Astrocyte (in vitro differentiated cells and primary cell): ENCODE measurements around the gene PKNOX2. TPM values are rescaled to one million over a fixed set of nuclear protein-coding genes. Genes with fewer than 3 reads are reported as not detected.

Experiments used
- DNase-seq: peaks from one replicate; pipeline ENCODE4 v3.0.0-alpha.2; 2010; ENCODE audit warnings: low read depth
- FAIRE-seq: peaks from 2 replicates; lab custom pipeline; 2011; peaks lifted over from hg19 to GRCh38; lab: Jason Lieb, UNC
- H2AFZ ChIP-seq: 2 replicates; pipeline ENCODE4 v1.6.0; 2012; ENCODE audit warnings: low read depth, low read length, inconsistent platforms
- H3K27ac ChIP-seq: 2 replicates; pipeline ENCODE4 v1.5.1; 2011; ENCODE audit warnings: low read depth, low read length, inconsistent platforms
- H3K27me3 ChIP-seq: 2 replicates; pipeline ENCODE4 v1.6.0; 2011; ENCODE audit warnings: low read length, inconsistent platforms; ENCODE audit not compliant: insufficient read depth
- H3K36me3 ChIP-seq: 2 replicates; pipeline ENCODE4 v1.5.1; 2011; ENCODE audit warnings: low read length, inconsistent platforms; ENCODE audit not compliant: insufficient read depth
- H3K4me1 ChIP-seq: 2 replicates; pipeline ENCODE4 v1.5.1; 2011; ENCODE audit warnings: low read length, inconsistent platforms; ENCODE audit not compliant: insufficient read depth
- H3K4me2 ChIP-seq: 2 replicates; pipeline ENCODE4 v1.6.0; 2012; ENCODE audit warnings: low read length, inconsistent platforms
- H3K4me3 ChIP-seq: 2 replicates; pipeline ENCODE4 v1.5.1; 2011; ENCODE audit warnings: low read depth, mild to moderate bottlenecking, low read length, inconsistent platforms; ENCODE audit not compliant: insufficient read depth
- H3K79me2 ChIP-seq: 2 replicates; pipeline ENCODE4 v1.6.0; 2012; ENCODE audit warnings: mild to moderate bottlenecking, low read length, inconsistent platforms; ENCODE audit not compliant: insufficient read depth
- H3K9ac ChIP-seq: 2 replicates; pipeline ENCODE4 v1.6.0; 2012; ENCODE audit warnings: mild to moderate bottlenecking, low read length, inconsistent platforms
- H3K9me3 ChIP-seq: 2 replicates; pipeline ENCODE4 v1.5.1; 2012; ENCODE audit warnings: low read depth, mild to moderate bottlenecking, low read length, inconsistent platforms; ENCODE audit not compliant: insufficient read depth
- H4K20me1 ChIP-seq: 2 replicates; pipeline ENCODE4 v1.6.0; 2012; ENCODE audit warnings: low read length, inconsistent platforms; ENCODE audit not compliant: insufficient read depth
- H3K27ac Mint-ChIP-seq: one replicate; pipeline ENCODE4 v1.8.0; 2021; ENCODE audit warnings: mild to moderate bottlenecking, mixed read lengths; ENCODE audit not compliant: unreplicated experiment
- H3K27me3 Mint-ChIP-seq: one replicate; pipeline ENCODE4 v1.8.0; 2021; ENCODE audit warnings: low read depth, mixed read lengths; ENCODE audit not compliant: unreplicated experiment
- H3K36me3 Mint-ChIP-seq: one replicate; pipeline ENCODE4 v1.8.0; 2021; ENCODE audit warnings: low read depth, mixed read lengths; ENCODE audit not compliant: unreplicated experiment
- H3K4me1 Mint-ChIP-seq: one replicate; pipeline ENCODE4 v1.8.0; 2021; ENCODE audit warnings: low read depth, mixed read lengths; ENCODE audit not compliant: unreplicated experiment
- H3K4me3 Mint-ChIP-seq: one replicate; pipeline ENCODE4 v1.8.0; 2021; ENCODE audit warnings: mild to moderate bottlenecking, moderate library complexity, mixed read lengths; ENCODE audit not compliant: unreplicated experiment
- H3K9me3 Mint-ChIP-seq: one replicate; pipeline ENCODE4 v1.8.0; 2021; ENCODE audit warnings: mild to moderate bottlenecking, mixed read lengths; ENCODE audit not compliant: unreplicated experiment
- EZH2 ChIP-seq: IDR thresholded peaks from 2 replicates; pipeline ENCODE4 v1.6.1; 2012; ENCODE audit warnings: mild to moderate bottlenecking, low read length, inconsistent platforms; ENCODE audit not compliant: insufficient read depth
- total RNA-seq: library from RNA; stranded (reverse); gene quantifications from 2 replicates; pipeline ENCODE4 v1.2.1, GENCODE V29; 2021
- TF ChIP-seq, protein P1 (sequence below): IDR thresholded peaks from 2 replicates; pipeline ENCODE4 v1.5.1; 2011; ENCODE audit warnings: low read depth, mild to moderate bottlenecking, inconsistent platforms, low read length, moderate library complexity; ENCODE audit not compliant: insufficient read depth

PKNOX2 gene
- total RNA-seq, 1 donor from 2014 or later = 53.4 TPM

DNA sequence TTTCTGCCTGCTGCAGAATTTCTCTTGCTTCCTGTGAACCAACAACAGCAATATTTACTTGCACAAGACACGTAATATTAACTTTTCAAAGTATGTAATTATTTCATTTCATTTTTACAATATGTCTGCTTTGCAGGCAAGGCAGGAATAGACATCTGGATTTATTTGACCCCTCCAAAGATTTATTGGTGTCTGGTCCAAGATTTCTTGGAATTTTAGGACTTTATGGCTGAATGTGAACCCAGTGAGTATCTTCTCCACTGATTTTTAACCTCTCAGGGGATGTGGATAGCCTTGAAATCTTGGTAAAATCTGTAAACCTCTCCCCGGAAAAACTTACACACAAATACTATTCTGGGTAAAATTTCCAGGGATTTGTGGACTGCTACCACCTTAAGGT lies 61.5 kb downstream of the PKNOX2 start:
- Histone ChIP-seq H3K27me3 (no peaks in the 10 kb centered on the region), H2AFZ (no peak overlapping the region), H3K27ac (no peak overlapping the region), H3K79me2 (peaks cover 10% of the 10 kb centered on the region), H3K4me2 (no peak overlapping the region), H3K9me3 (no peaks in the 10 kb centered on the region), H4K20me1 (peaks cover 42% of the 10 kb centered on the region), H3K4me1 (no peaks in the 10 kb centered on the region), H3K9ac (no peak overlapping the region), H3K36me3 (no peaks in the 10 kb centered on the region), H3K4me3 (no peak overlapping the region)
- no peak for TF ChIP-seq EZH2
- TF ChIP-seq, protein P1, sequence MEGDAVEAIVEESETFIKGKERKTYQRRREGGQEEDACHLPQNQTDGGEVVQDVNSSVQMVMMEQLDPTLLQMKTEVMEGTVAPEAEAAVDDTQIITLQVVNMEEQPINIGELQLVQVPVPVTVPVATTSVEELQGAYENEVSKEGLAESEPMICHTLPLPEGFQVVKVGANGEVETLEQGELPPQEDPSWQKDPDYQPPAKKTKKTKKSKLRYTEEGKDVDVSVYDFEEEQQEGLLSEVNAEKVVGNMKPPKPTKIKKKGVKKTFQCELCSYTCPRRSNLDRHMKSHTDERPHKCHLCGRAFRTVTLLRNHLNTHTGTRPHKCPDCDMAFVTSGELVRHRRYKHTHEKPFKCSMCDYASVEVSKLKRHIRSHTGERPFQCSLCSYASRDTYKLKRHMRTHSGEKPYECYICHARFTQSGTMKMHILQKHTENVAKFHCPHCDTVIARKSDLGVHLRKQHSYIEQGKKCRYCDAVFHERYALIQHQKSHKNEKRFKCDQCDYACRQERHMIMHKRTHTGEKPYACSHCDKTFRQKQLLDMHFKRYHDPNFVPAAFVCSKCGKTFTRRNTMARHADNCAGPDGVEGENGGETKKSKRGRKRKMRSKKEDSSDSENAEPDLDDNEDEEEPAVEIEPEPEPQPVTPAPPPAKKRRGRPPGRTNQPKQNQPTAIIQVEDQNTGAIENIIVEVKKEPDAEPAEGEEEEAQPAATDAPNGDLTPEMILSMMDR = no peak
- no peak for FAIRE-seq
- Mint-ChIP-seq H3K36me3 (peaks cover 32% of the 10 kb centered on the region), H3K27ac (no peak overlapping the region), H3K4me1 (peaks cover 53% of the 10 kb centered on the region), H3K27me3 (no peaks in the 10 kb centered on the region), H3K9me3 (no peaks in the 10 kb centered on the region), H3K4me3 (no peak overlapping the region)
- no peak for DNase-seq

DNA sequence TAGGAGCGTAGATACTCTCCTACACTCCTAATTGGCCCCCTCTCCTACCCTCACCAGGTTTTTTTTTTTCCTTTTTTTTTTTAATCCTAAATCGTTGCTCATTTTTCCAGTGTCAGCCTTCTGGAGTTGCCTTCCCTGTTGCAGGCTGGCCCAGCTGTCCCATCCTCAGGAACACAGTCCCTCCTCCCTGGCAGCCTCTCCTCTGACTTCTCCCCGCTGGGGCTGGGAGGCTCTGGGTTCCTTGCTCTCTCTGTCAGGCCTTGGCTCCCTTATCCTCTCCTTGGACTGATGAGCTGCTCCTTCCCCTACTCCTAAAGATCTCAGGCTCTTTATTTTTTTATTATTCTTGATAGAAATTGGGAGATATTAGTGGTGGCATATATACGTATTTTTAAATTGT lies 62.2 kb downstream of the PKNOX2 start:
- TF ChIP-seq, protein P1 = no peak
- no peak for TF ChIP-seq EZH2
- H3K4me1 Mint-ChIP-seq = peaks cover 55% of the 10 kb centered on the region
- FAIRE-seq = no peak
- H3K4me2 ChIP-seq = no peak overlapping the region
- no peaks in the 10 kb centered on the region for H3K9me3 ChIP-seq
- H4K20me1 ChIP-seq = peaks cover 41% of the 10 kb centered on the region
- H3K9me3 Mint-ChIP-seq = no peaks in the 10 kb centered on the region
- H3K27ac Mint-ChIP-seq = no peak overlapping the region
- H3K27me3 Mint-ChIP-seq = no peaks in the 10 kb centered on the region
- H3K27ac ChIP-seq = no peak overlapping the region
- H2AFZ ChIP-seq = no peak overlapping the region
- no peaks in the 10 kb centered on the region for H3K27me3 ChIP-seq
- H3K4me1 ChIP-seq = no peaks in the 10 kb centered on the region
- no peak for DNase-seq
- H3K9ac ChIP-seq = no peak overlapping the region
- H3K79me2 ChIP-seq = peaks cover 9% of the 10 kb centered on the region
- H3K36me3 ChIP-seq = no peaks in the 10 kb centered on the region
- H3K4me3 ChIP-seq = no peak overlapping the region
- H3K4me3 Mint-ChIP-seq = no peak overlapping the region
- H3K36me3 Mint-ChIP-seq = peaks cover 35% of the 10 kb centered on the region

DNA sequence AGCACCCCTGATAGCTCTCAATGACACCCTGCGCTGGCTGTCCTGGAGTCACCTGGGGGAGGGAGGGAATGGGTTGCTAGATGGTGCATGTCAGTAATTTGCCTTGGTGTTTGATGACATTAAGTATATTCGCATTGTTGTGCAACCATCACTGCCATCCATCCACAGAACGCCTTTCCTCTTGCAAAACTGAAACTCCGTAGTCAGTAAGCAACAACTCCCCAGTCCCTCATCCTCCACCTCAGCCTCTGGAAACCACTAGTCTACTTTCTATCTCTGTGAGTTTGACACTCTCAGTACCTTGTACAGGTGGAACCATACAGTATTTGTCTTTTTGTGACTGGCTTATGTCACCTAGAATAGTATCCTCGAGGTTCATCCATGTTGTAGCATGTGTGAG lies 62.6 kb downstream of the PKNOX2 start:
- H2AFZ ChIP-seq = no peak overlapping the region
- Mint-ChIP-seq H3K4me3 (no peak overlapping the region), H3K9me3 (no peaks in the 10 kb centered on the region), H3K36me3 (peaks cover 31% of the 10 kb centered on the region), H3K4me1 (peaks cover 52% of the 10 kb centered on the region), H3K27ac (no peak overlapping the region), H3K27me3 (no peaks in the 10 kb centered on the region)
- peaks cover 40% of the 10 kb centered on the region for H4K20me1 ChIP-seq
- no peaks in the 10 kb centered on the region for H3K4me1 ChIP-seq
- FAIRE-seq (no peak), DNase-seq (no peak)
- TF ChIP-seq, protein P1 = no peak
- no peak for TF ChIP-seq EZH2
- no peak overlapping the region for H3K4me2 ChIP-seq
- H3K27ac ChIP-seq = no peak overlapping the region
- no peaks in the 10 kb centered on the region for H3K27me3 ChIP-seq
- no peaks in the 10 kb centered on the region for H3K36me3 ChIP-seq
- H3K9me3 ChIP-seq = no peaks in the 10 kb centered on the region
- no peak overlapping the region for H3K4me3 ChIP-seq
- peaks cover 7% of the 10 kb centered on the region for H3K79me2 ChIP-seq
- H3K9ac ChIP-seq = no peak overlapping the region
